Smooth muscle cell of bladder (primary cell): ENCODE data around the gene PDSS1. TPM values are rescaled to one million over a fixed set of nuclear protein-coding genes. Genes with fewer than 3 reads are reported as not detected.

ENCODE experiments used
- total RNA-seq: library from RNA; depleted of rRNA; stranded (reverse); fragments of >200 nt; gene quantifications from 2 replicates; pipeline ENCODE4 v1.2.3, GENCODE V29; 2014

The PDSS1 gene
- 3.7 and 3.9 TPM in 2 replicates for total RNA-seq

GRCh38 chr10:26697163-26697921 lies at the start of gene PDSS1:
Gene PDSS1 (plus strand): TSS chr10:26697701. CDS start chr10:26697712, 11 bp downstream.

Other genes with a start within 250 kb of the PDSS1 start
- gene ABI1, start 163.3 kb downstream of the PDSS1 start, total RNA-seq, result 21.7 and 21.9 TPM in 2 replicates